Measurements from ENCODE around the gene NMNAT2.
A peak's percentile ranks its signal among the peaks of the same experiment; 100 is the strongest.

The NMNAT2 gene

GRCh38 chr1:183231545-183231944 lies 186.6 kb downstream of the NMNAT2 start:
- DNase-seq (ENCODE audit: extremely low read depth, low read depth): no peak
- no peak for TF ChIP-seq CTCF (IDR thresholded peaks at IDR 0.05; ENCODE audit: low read depth, low read length)

GRCh38 chr1:183230413-183230812 lies 187.8 kb downstream of the NMNAT2 start:
- no peak for TF ChIP-seq CTCF (IDR thresholded peaks at IDR 0.05; ENCODE audit: low read depth, low read length)
- DNase-seq (ENCODE audit: extremely low read depth, low read depth): no peak

- no peak for TF ChIP-seq CTCF (IDR thresholded peaks at IDR 0.05; ENCODE audit: low read depth, low read length)
Observed at GRCh38 chr1:183228347-183229220, 189.6 kb downstream of the NMNAT2 start.

GRCh38 chr1:183227422-183228346 lies 190.5 kb downstream of the NMNAT2 start:
- TF ChIP-seq CTCF (IDR thresholded peaks at IDR 0.05; ENCODE audit: low read depth, low read length): peak; percentile 69
- no peak for DNase-seq (ENCODE audit: extremely low read depth, low read depth)

More at GRCh38 chr1:183228347-183229220, 189.6 kb downstream of the NMNAT2 start:
- DNase-seq (ENCODE audit: extremely low read depth, low read depth): no peak

GRCh38 chr1:183226963-183227362 lies 191.2 kb downstream of the NMNAT2 start:
- DNase-seq (ENCODE audit: extremely low read depth, low read depth): no peak
- TF ChIP-seq CTCF (IDR thresholded peaks at IDR 0.05; ENCODE audit: low read depth, low read length): no peak

GRCh38 chr1:183226361-183226760 lies 191.8 kb downstream of the NMNAT2 start:
- DNase-seq (ENCODE audit: extremely low read depth, low read depth): no peak
- no peak for TF ChIP-seq CTCF (IDR thresholded peaks at IDR 0.05; ENCODE audit: low read depth, low read length)

- TF ChIP-seq CTCF (IDR thresholded peaks at IDR 0.05; ENCODE audit: low read depth, low read length): no peak
- DNase-seq (ENCODE audit: extremely low read depth, low read depth): no peak
Observed at GRCh38 chr1:183223467-183223866, 194.7 kb downstream of the NMNAT2 start.

All from AG09319 (cell line).